HepG2 (cell line): ENCODE data around the gene CDC37L1. TPM values are rescaled to one million over a fixed set of nuclear protein-coding genes. Genes with fewer than 3 reads are reported as not detected.

ENCODE experiments used
- GTF2F1 ChIP-seq: fragments of 150-350 bp; IDR thresholded peaks from 2 replicates; pipeline ENCODE4 v1.6.1; 2014; ENCODE audit warnings: low read length
- IRX3 ChIP-seq: sonication (generic); formaldehyde crosslinking; IDR thresholded peaks from 2 replicates; pipeline ENCODE4 v1.8.1; 2023; ENCODE audit warnings: mild to moderate bottlenecking, low read depth, missing genetic modification reagents, borderline replicate concordance
- JDP2 ChIP-seq: sonication (generic); formaldehyde crosslinking; IDR thresholded peaks from 2 replicates; pipeline ENCODE4 v1.8.1; 2022; ENCODE audit warnings: missing genetic modification reagents, borderline replicate concordance
- RBM39 ChIP-seq: fragments of 200-400 bp; formaldehyde crosslinking; IDR thresholded peaks from one replicate; pipeline ENCODE4 v1.6.1; 2018; ENCODE audit warnings: antibody characterized with exemption, mild to moderate bottlenecking, low read depth, low read length; ENCODE audit not compliant: poor library complexity, severe bottlenecking
- RERE ChIP-seq: IDR thresholded peaks from 2 replicates; pipeline ENCODE4 v1.6.1; 2016; ENCODE audit warnings: low read depth, missing genetic modification reagents, missing compliant biosample characterization
- SMARCE1 ChIP-seq: fragments of 450-650 bp; IDR thresholded peaks from 2 replicates; pipeline ENCODE4 v1.6.1; 2017; ENCODE audit warnings: borderline replicate concordance
- TEF ChIP-seq: sonication (generic); formaldehyde crosslinking; IDR thresholded peaks from 2 replicates; pipeline ENCODE4 v1.5.0; 2020; ENCODE audit warnings: missing genetic modification reagents
- ZFP36 ChIP-seq: fragments of 150-350 bp; IDR thresholded peaks from 2 replicates; pipeline ENCODE4 v1.6.1; 2018; ENCODE audit warnings: borderline replicate concordance, low read length, low read depth; ENCODE audit not compliant: partially characterized antibody
- ZNF12 ChIP-seq: sonication (generic); formaldehyde crosslinking; IDR thresholded peaks from 2 replicates; pipeline ENCODE4 v1.5.0; 2020; ENCODE audit warnings: missing genetic modification reagents
- ZNF512B ChIP-seq: sonication (generic); formaldehyde crosslinking; IDR thresholded peaks from 2 replicates; pipeline ENCODE4 v1.5.1; 2020; ENCODE audit warnings: missing genetic modification reagents, mild to moderate bottlenecking, borderline replicate concordance
- ZNF704 ChIP-seq: sonication (generic); formaldehyde crosslinking; IDR thresholded peaks from 2 replicates; pipeline ENCODE4 v1.8.1; 2023; ENCODE audit warnings: mild to moderate bottlenecking, inconsistent platforms, moderate library complexity, missing genetic modification reagents, borderline replicate concordance
- ZNF784 ChIP-seq: sonication (generic); formaldehyde crosslinking; IDR thresholded peaks from 2 replicates; pipeline ENCODE4 v1.5.1; 2020; ENCODE audit warnings: missing genetic modification reagents, mild to moderate bottlenecking, borderline replicate concordance
- polyA plus RNA-seq, 8 experiments: library from polyadenylated mRNA; depleted of rRNA in 3 of 8; stranded (reverse) in 7 of 8; unstranded in 1 of 8; fragments of >200 nt; fragmentation: Illumina TruSeq in 4 of 8; extraction: Trizol in 4 of 8; gene quantifications; 2 replicates each; pipeline versions ENCODE4 v1.2.1 to v1.2.3, GENCODE V29; 2011 to 2016; ENCODE audit warnings: low read depth in 4 of 8, missing spikeins in 1 of 8, mixed read lengths in 1 of 8; ENCODE audit not compliant: insufficient read depth in 1 of 8
- total RNA-seq, 5 experiments: library from RNA; depleted of rRNA; stranded (reverse); fragments of >200 nt; fragmentation: Illumina TruSeq; extraction: Trizol; gene quantifications; 2 replicates each; pipeline ENCODE4 v1.2.3, GENCODE V29; 2016; ENCODE audit warnings: low read depth in 1 of 5
- TF ChIP-seq, protein P1 (sequence below): sonication (generic); formaldehyde crosslinking; IDR thresholded peaks from 2 replicates; pipeline ENCODE4 v1.4.0; 2020; ENCODE audit warnings: missing genetic modification reagents, low read depth, mild to moderate bottlenecking, borderline replicate concordance
- TF ChIP-seq, protein P2 (sequence below): sonication (generic); formaldehyde crosslinking; IDR thresholded peaks from 2 replicates; pipeline ENCODE4 v1.8.1; 2023; ENCODE audit warnings: mild to moderate bottlenecking, missing genetic modification reagents, borderline replicate concordance

Gene CDC37L1
- total and polyA plus RNA-seq, 2 of the 13 experiments (the other 11 are each of a cell fraction or from before 2014, with no cell fraction given), result 5.5 to 17.0 TPM

- TF ChIP-seq ZNF704 (CRISPR knock-in tag), result 0 out of 2 replicates have a peak, but pooled peaks have one; percentile 73
- TF ChIP-seq, protein P1, sequence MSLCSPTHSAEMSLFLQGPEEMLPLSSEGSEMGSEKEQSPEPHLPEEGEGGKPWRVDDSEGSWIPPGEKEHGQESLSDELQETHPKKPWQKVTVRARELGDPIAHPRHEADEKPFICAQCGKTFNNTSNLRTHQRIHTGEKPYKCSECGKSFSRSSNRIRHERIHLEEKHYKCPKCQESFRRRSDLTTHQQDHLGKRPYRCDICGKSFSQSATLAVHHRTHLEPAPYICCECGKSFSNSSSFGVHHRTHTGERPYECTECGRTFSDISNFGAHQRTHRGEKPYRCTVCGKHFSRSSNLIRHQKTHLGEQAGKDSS, result peak; percentile 73; the same call in 1 of the 2 replicates
- TF ChIP-seq SMARCE1, result no peak
- TF ChIP-seq JDP2 (CRISPR knock-in tag), result peak; percentile 56; the same call in 1 of the 2 replicates
- TF ChIP-seq RERE (CRISPR knock-in tag), result peak; percentile 32; the same call in 1 of the 2 replicates
- peak; percentile 96 for TF ChIP-seq RBM39
- TF ChIP-seq ZNF784, result no peak
- TF ChIP-seq ZNF512B, result no peak
- TF ChIP-seq, protein P2, sequence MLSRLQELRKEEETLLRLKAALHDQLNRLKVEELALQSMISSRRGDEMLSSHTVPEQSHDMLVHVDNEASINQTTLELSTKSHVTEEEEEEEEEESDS (CRISPR knock-in tag), result no peak; the same call in 1 of the 2 replicates
- TF ChIP-seq IRX3 (CRISPR knock-in tag), result peak; percentile 69; the same call in 1 of the 2 replicates
- no peak; the same call in 1 of the 2 replicates for TF ChIP-seq TEF (CRISPR knock-in tag)
- TF ChIP-seq GTF2F1, result no peak
- TF ChIP-seq ZNF12, result 0 out of 2 replicates have a peak, but pooled peaks have one; percentile 23
- no peak for TF ChIP-seq ZFP36
These were observed 61.4 kb downstream of the CDC37L1 start, which contains the start of gene AK3 (continued) for GRCh38 chr9:4740638-4741364.
